Measurements from ENCODE around the gene TMPRSS4.
A peak's percentile ranks its signal among the peaks of the same experiment; 100 is the strongest.

TMPRSS4 gene

GRCh38 chr11:118148856-118149255 is 72.0 kb downstream of the TMPRSS4 start:
- Histone ChIP-seq H3K9me3 (ENCODE audit: severe bottlenecking) (peaks cover 3% of the 10 kb centered on the region), H3K36me3 (no peaks in the 10 kb centered on the region), H3K27me3 (ENCODE audit: insufficient read depth, low read depth, severe bottlenecking) (no peaks in the 10 kb centered on the region), H3K4me3 (ENCODE audit: low read depth, low read length) (no peak overlapping the region), H3K27ac (no peak overlapping the region)
- TF ChIP-seq CTCF (IDR thresholded peaks at IDR 0.05; ENCODE audit: low read depth, low read length): no peak
- no peak for DNase-seq

- no peak for TF ChIP-seq CTCF (IDR thresholded peaks at IDR 0.05; ENCODE audit: low read depth, low read length)
Measured at GRCh38 chr11:118149493-118149892, 72.6 kb downstream of the TMPRSS4 start.

GRCh38 chr11:118151431-118151830 is 74.6 kb downstream of the TMPRSS4 start:
- no peak for DNase-seq
- no peak for TF ChIP-seq CTCF (IDR thresholded peaks at IDR 0.05; ENCODE audit: low read depth, low read length)
- Histone ChIP-seq H3K27me3 (ENCODE audit: insufficient read depth, low read depth, severe bottlenecking) (no peaks in the 10 kb centered on the region), H3K4me3 (ENCODE audit: low read depth, low read length) (no peak overlapping the region), H3K27ac (no peak overlapping the region), H3K36me3 (no peaks in the 10 kb centered on the region), H3K9me3 (ENCODE audit: severe bottlenecking) (peaks cover 2% of the 10 kb centered on the region)

More at GRCh38 chr11:118149493-118149892, 72.6 kb downstream of the TMPRSS4 start:
- Histone ChIP-seq H3K27ac (no peak overlapping the region), H3K4me3 (ENCODE audit: low read depth, low read length) (no peak overlapping the region), H3K36me3 (no peaks in the 10 kb centered on the region), H3K27me3 (ENCODE audit: insufficient read depth, low read depth, severe bottlenecking) (no peaks in the 10 kb centered on the region), H3K9me3 (ENCODE audit: severe bottlenecking) (peaks cover 3% of the 10 kb centered on the region)
- no peak for DNase-seq

- Histone ChIP-seq H3K27ac (no peak overlapping the region; the same call in 1 of the 2 replicates), H3K4me3 (ENCODE audit: low read depth, low read length) (peak overlapping the region; percentile 49), H3K36me3 (no peaks in the 10 kb centered on the region), H3K27me3 (ENCODE audit: insufficient read depth, low read depth, severe bottlenecking) (no peaks in the 10 kb centered on the region), H3K9me3 (ENCODE audit: severe bottlenecking) (no peaks in the 10 kb centered on the region)
- DNase-seq: no peak
- no peak for TF ChIP-seq CTCF (IDR thresholded peaks at IDR 0.05; ENCODE audit: low read depth, low read length)
Measured at GRCh38 chr11:118152020-118152551, 75.2 kb downstream of the TMPRSS4 start.

GRCh38 chr11:118152552-118153471 is 75.9 kb downstream of the TMPRSS4 start, which contains the start of gene SCN4B:
Gene SCN4B (minus strand): TSS chr11:118152823. CDS start chr11:118152673, 150 bp downstream.
- Histone ChIP-seq H3K4me3 (ENCODE audit: low read depth, low read length) (peak within 1 kb of the TSS; percentile 49), H3K27me3 (ENCODE audit: insufficient read depth, low read depth, severe bottlenecking) (no peaks in the 10 kb centered on the region), H3K9me3 (ENCODE audit: severe bottlenecking) (no peaks in the 10 kb centered on the region), H3K36me3 (no peaks in the 10 kb centered on the region), H3K27ac (peak within 1 kb of the TSS; percentile 45)
- TF ChIP-seq CTCF (IDR thresholded peaks at IDR 0.05; ENCODE audit: low read depth, low read length): no peak
- peak; percentile 82 for DNase-seq

Measured in WERI-Rb-1 (cell line).